Liver (tissue), 9 donors: ENCODE results near the gene CWC27. TPM values are rescaled to one million over a fixed set of nuclear protein-coding genes. Genes with fewer than 3 reads are reported as not detected.

Source experiments
- DNase-seq: peaks from one replicate; pipeline ENCODE4 v3.0.0-alpha.2; 2017; ENCODE audit warnings: low spot score
- H3K27ac ChIP-seq, 2 donors: one replicate each; pipeline ENCODE4 v1.7.0; 2013; ENCODE audit warnings: inconsistent platforms in 2 of 2, low read length in 2 of 2, control low read depth in 1 of 2, low read depth in 1 of 2, mild to moderate bottlenecking in 1 of 2
- H3K27me3 ChIP-seq, 4 donors: one replicate each; pipeline versions ENCODE4 v1.6.1 to v1.7.0; 2013; ENCODE audit warnings: low read length in 3 of 4, inconsistent platforms in 1 of 4, mild to moderate bottlenecking in 1 of 4, moderate library complexity in 1 of 4; ENCODE audit not compliant: control insufficient read depth in 4 of 4, insufficient read depth in 4 of 4
- H3K36me3 ChIP-seq, 4 donors: one replicate each; pipeline versions ENCODE4 v1.6.1 to v1.7.0; 2013; ENCODE audit warnings: low read length in 3 of 4, mild to moderate bottlenecking in 3 of 4, low read depth in 1 of 4, moderate library complexity in 1 of 4; ENCODE audit not compliant: control insufficient read depth in 4 of 4, insufficient read depth in 3 of 4
- H3K4me1 ChIP-seq, 4 donors: one replicate each; pipeline versions ENCODE4 v1.6.1 to v1.7.0; 2013; ENCODE audit warnings: low read length in 3 of 4, mild to moderate bottlenecking in 3 of 4, moderate library complexity in 1 of 4; ENCODE audit not compliant: control insufficient read depth in 4 of 4, insufficient read depth in 4 of 4
- H3K4me3 ChIP-seq, 3 donors: one replicate each; pipeline versions ENCODE4 v1.6.1 to v1.7.0; 2013; ENCODE audit warnings: low read length in 3 of 3, control low read depth in 1 of 3, low read depth in 1 of 3, mild to moderate bottlenecking in 1 of 3
- H3K9ac ChIP-seq, 2 donors: one replicate each; pipeline ENCODE4 v1.7.0; 2013; ENCODE audit warnings: low read length in 2 of 2, mild to moderate bottlenecking in 2 of 2, moderate library complexity in 2 of 2, control low read depth in 1 of 2, low read depth in 1 of 2
- H3K9me3 ChIP-seq, 4 donors: one replicate each; pipeline versions ENCODE4 v1.6.1 to v1.7.0; 2013; ENCODE audit warnings: low read length in 3 of 4; ENCODE audit not compliant: control insufficient read depth in 4 of 4
- EGR1 ChIP-seq, 2 donors: IDR thresholded peaks; 2 replicates each; pipeline ENCODE4 v1.6.1; 2016 to 2018; ENCODE audit warnings: antibody characterized with exemption in 2 of 2, low read depth in 2 of 2
- FOXA1 ChIP-seq: IDR thresholded peaks from 2 replicates; pipeline ENCODE4 v1.6.1; 2016; ENCODE audit warnings: antibody characterized with exemption
- FOXA2 ChIP-seq: IDR thresholded peaks from 2 replicates; pipeline ENCODE4 v1.6.1; 2016; ENCODE audit warnings: antibody characterized with exemption
- GABPA ChIP-seq, 2 donors: IDR thresholded peaks in 1 of 2; conservative IDR thresholded peaks in 1 of 2; 2 replicates each; pipeline ENCODE4 v1.6.1; 2016; ENCODE audit warnings: antibody characterized with exemption in 2 of 2, mild to moderate bottlenecking in 1 of 2, moderate library complexity in 1 of 2
- HNF4A ChIP-seq, 2 donors: conservative IDR thresholded peaks; 2 replicates each; pipeline ENCODE4 v1.6.1; 2016; ENCODE audit warnings: antibody characterized with exemption in 2 of 2, mild to moderate bottlenecking in 2 of 2
- HNF4G ChIP-seq: IDR thresholded peaks from 2 replicates; pipeline ENCODE4 v1.6.1; 2016; ENCODE audit warnings: antibody characterized with exemption
- JUND ChIP-seq, 2 donors: IDR thresholded peaks; 2 replicates each; pipeline ENCODE4 v1.6.1; 2016; ENCODE audit warnings: antibody characterized with exemption in 2 of 2
- NR2F2 ChIP-seq: IDR thresholded peaks from 2 replicates; pipeline ENCODE4 v1.6.1; 2016; ENCODE audit warnings: antibody characterized with exemption
- RAD21 ChIP-seq, 2 donors: IDR thresholded peaks; 2 replicates each; pipeline ENCODE4 v1.6.1; 2016; ENCODE audit warnings: antibody characterized with exemption in 2 of 2, mild to moderate bottlenecking in 2 of 2
- RXRA ChIP-seq, 2 donors: IDR thresholded peaks; 2 replicates each; pipeline ENCODE4 v1.6.1; 2017 to 2018; ENCODE audit warnings: antibody characterized with exemption in 2 of 2, mild to moderate bottlenecking in 1 of 2
- SP1 ChIP-seq: IDR thresholded peaks from 2 replicates; pipeline ENCODE4 v1.6.1; 2018; ENCODE audit warnings: antibody characterized with exemption, mild to moderate bottlenecking
- TAF1 ChIP-seq: conservative IDR thresholded peaks from 2 replicates; pipeline ENCODE4 v1.6.1; 2016; ENCODE audit warnings: antibody characterized with exemption, mild to moderate bottlenecking
- YY1 ChIP-seq: IDR thresholded peaks from 2 replicates; pipeline ENCODE4 v1.6.1; 2016; ENCODE audit warnings: antibody characterized with exemption, mild to moderate bottlenecking
- WGBS: extraction: QIAGEN DNeasy Blood & Tissue Kit; methylation state at CpG from one replicate; pipeline ENCODE4 v1.1.7; 2013; 5-methylcytosine and 5-hydroxymethylcytosine counted together
- polyA plus RNA-seq, 2 donors: library from polyadenylated mRNA; stranded (reverse) in 1 of 2; unstranded in 1 of 2; fragments of 200-250 nt in 1 of 2; fragments of >200 nt in 1 of 2; fragmentation: Nextera tagmentation in 1 of 2; extraction: Ambion mirVana in 1 of 2; gene quantifications; one replicate each; pipeline versions ENCODE4 v1.2.1 to v1.2.3, GENCODE V29; 2013 to 2015
- total RNA-seq, 2 donors: library from RNA; depleted of rRNA; stranded (reverse); fragments of >200 nt; gene quantifications; one replicate each; pipeline ENCODE4 v1.2.3, GENCODE V29; 2014
- TF ChIP-seq, protein P1 (sequence below): IDR thresholded peaks from 2 replicates; pipeline ENCODE4 v1.6.1; 2016; ENCODE audit warnings: antibody characterized with exemption, mild to moderate bottlenecking
- TF ChIP-seq, protein P2 (sequence below): IDR thresholded peaks from 2 replicates; pipeline ENCODE4 v1.6.1; 2016; ENCODE audit warnings: antibody characterized with exemption
- TF ChIP-seq, protein P3 (sequence below): IDR thresholded peaks from 2 replicates; pipeline ENCODE4 v1.6.1; 2016; ENCODE audit warnings: antibody characterized with exemption
- TF ChIP-seq, protein P4 (sequence below): fragments of 150-350 bp; IDR thresholded peaks from 2 replicates; pipeline ENCODE4 v1.5.1; 2017; ENCODE audit warnings: improper control_type of control experiment, low read depth, low read length; ENCODE audit not compliant: missing input control
- TF ChIP-seq, protein P5 (sequence below): IDR thresholded peaks from 2 replicates; pipeline ENCODE4 v1.6.1; 2016; ENCODE audit warnings: antibody characterized with exemption
- donor health status: healthy.
- donor health status: healthy.
- donor health status: healthy.
- donor health status: healthy.
- donor health status: healthy.

The CWC27 gene
- total and polyA plus RNA-seq, 4 donors = 3.9 to 9.8 (median 6.0) TPM

DNA sequence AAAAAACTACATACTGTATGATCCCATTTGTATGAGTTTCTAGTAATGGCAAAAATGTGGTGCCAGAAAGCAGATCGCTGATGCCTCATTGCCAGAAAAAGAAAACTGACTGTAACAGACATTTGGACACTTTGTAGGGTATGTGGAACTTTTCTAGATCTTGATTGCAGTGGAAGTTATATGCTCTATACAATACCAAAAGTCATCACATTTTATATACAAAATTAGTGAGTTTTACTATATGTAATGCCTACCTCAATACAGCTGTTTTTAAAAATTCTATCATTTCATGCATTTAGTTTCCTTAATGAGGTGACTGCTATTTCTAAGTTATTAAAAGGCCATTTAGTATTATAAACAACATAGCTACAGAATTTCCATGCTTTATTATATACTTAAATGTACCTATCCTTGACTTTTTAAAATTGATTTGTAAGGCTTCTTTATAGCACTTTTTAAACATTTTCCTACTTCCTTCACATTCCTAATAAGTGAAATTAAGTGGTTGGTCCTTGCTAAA lies 199.9 kb downstream of the CWC27 start:
- TF ChIP-seq FOXA2 (no peak), SP1 (no peak), GABPA (IDR thresholded peaks at IDR 0.05 in 1 of 2, conservative IDR thresholded peaks at IDR 0.05 in 1 of 2) (no peak), TAF1 (no peak), FOXA1 (no peak), HNF4A (conservative IDR thresholded peaks at IDR 0.05) (no peak), EGR1 (IDR thresholded peaks at IDR 0.05; ENCODE audit: low read depth in 2 of 2) (no peak), RAD21 (IDR thresholded peaks at IDR 0.05) (no peak), RXRA (IDR thresholded peaks at IDR 0.05) (no peak), JUND (IDR thresholded peaks at IDR 0.05) (no peak), YY1 (no peak), HNF4G (no peak), NR2F2 (no peak)
- TF ChIP-seq, protein P1, sequence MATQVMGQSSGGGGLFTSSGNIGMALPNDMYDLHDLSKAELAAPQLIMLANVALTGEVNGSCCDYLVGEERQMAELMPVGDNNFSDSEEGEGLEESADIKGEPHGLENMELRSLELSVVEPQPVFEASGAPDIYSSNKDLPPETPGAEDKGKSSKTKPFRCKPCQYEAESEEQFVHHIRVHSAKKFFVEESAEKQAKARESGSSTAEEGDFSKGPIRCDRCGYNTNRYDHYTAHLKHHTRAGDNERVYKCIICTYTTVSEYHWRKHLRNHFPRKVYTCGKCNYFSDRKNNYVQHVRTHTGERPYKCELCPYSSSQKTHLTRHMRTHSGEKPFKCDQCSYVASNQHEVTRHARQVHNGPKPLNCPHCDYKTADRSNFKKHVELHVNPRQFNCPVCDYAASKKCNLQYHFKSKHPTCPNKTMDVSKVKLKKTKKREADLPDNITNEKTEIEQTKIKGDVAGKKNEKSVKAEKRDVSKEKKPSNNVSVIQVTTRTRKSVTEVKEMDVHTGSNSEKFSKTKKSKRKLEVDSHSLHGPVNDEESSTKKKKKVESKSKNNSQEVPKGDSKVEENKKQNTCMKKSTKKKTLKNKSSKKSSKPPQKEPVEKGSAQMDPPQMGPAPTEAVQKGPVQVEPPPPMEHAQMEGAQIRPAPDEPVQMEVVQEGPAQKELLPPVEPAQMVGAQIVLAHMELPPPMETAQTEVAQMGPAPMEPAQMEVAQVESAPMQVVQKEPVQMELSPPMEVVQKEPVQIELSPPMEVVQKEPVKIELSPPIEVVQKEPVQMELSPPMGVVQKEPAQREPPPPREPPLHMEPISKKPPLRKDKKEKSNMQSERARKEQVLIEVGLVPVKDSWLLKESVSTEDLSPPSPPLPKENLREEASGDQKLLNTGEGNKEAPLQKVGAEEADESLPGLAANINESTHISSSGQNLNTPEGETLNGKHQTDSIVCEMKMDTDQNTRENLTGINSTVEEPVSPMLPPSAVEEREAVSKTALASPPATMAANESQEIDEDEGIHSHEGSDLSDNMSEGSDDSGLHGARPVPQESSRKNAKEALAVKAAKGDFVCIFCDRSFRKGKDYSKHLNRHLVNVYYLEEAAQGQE = no peak
- TF ChIP-seq, protein P2, sequence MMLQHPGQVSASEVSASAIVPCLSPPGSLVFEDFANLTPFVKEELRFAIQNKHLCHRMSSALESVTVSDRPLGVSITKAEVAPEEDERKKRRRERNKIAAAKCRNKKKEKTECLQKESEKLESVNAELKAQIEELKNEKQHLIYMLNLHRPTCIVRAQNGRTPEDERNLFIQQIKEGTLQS = no peak
- TF ChIP-seq, protein P3, sequence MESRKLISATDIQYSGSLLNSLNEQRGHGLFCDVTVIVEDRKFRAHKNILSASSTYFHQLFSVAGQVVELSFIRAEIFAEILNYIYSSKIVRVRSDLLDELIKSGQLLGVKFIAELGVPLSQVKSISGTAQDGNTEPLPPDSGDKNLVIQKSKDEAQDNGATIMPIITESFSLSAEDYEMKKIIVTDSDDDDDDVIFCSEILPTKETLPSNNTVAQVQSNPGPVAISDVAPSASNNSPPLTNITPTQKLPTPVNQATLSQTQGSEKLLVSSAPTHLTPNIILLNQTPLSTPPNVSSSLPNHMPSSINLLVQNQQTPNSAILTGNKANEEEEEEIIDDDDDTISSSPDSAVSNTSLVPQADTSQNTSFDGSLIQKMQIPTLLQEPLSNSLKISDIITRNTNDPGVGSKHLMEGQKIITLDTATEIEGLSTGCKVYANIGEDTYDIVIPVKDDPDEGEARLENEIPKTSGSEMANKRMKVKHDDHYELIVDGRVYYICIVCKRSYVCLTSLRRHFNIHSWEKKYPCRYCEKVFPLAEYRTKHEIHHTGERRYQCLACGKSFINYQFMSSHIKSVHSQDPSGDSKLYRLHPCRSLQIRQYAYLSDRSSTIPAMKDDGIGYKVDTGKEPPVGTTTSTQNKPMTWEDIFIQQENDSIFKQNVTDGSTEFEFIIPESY = no peak
- TF ChIP-seq, protein P4, sequence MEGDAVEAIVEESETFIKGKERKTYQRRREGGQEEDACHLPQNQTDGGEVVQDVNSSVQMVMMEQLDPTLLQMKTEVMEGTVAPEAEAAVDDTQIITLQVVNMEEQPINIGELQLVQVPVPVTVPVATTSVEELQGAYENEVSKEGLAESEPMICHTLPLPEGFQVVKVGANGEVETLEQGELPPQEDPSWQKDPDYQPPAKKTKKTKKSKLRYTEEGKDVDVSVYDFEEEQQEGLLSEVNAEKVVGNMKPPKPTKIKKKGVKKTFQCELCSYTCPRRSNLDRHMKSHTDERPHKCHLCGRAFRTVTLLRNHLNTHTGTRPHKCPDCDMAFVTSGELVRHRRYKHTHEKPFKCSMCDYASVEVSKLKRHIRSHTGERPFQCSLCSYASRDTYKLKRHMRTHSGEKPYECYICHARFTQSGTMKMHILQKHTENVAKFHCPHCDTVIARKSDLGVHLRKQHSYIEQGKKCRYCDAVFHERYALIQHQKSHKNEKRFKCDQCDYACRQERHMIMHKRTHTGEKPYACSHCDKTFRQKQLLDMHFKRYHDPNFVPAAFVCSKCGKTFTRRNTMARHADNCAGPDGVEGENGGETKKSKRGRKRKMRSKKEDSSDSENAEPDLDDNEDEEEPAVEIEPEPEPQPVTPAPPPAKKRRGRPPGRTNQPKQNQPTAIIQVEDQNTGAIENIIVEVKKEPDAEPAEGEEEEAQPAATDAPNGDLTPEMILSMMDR = no peak
- TF ChIP-seq, protein P5, sequence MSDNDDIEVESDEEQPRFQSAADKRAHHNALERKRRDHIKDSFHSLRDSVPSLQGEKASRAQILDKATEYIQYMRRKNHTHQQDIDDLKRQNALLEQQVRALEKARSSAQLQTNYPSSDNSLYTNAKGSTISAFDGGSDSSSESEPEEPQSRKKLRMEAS = no peak
- Histone ChIP-seq H3K9ac (no peak overlapping the region), H3K4me1 (no peaks in the 10 kb centered on the region), H3K9me3 (peaks cover 0 to under 1% (median 0%) of the 10 kb centered on the region in 4 donors), H3K27me3 (no peaks in the 10 kb centered on the region), H3K27ac (no peak overlapping the region), H3K36me3 (peaks cover 0 to 4% (median 0%) of the 10 kb centered on the region in 4 donors), H3K4me3 (no peak overlapping the region)
- DNase-seq = no peak
- WGBS = 97% methylated on average over 1 of the region's 1 CpG
